Fibroblast of skin of left quadriceps (primary cell): Measurements from ENCODE around the gene FMO3.

Experiments used
- DNase-seq, 2 experiments: peaks; one replicate each; pipeline ENCODE4 v3.0.0-alpha.2; 2013; ENCODE audit warnings: low read depth in 2 of 2

The FMO3 gene

GRCh38 chr1:171116676-171117075 is 26.0 kb downstream of the FMO3 start:
- DNase-seq = no peak

DNA sequence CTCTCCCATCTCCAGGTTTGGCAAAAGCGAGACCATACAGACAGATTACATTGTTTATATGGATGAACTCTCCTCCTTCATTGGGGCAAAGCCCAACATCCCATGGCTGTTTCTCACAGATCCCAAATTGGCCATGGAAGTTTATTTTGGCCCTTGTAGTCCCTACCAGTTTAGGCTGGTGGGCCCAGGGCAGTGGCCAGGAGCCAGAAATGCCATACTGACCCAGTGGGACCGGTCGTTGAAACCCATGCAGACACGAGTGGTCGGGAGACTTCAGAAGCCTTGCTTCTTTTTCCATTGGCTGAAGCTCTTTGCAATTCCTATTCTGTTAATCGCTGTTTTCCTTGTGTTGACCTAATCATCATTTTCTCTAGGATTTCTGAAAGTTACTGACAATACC is 26.4 kb downstream of the FMO3 start:
- no peak for DNase-seq

DNA sequence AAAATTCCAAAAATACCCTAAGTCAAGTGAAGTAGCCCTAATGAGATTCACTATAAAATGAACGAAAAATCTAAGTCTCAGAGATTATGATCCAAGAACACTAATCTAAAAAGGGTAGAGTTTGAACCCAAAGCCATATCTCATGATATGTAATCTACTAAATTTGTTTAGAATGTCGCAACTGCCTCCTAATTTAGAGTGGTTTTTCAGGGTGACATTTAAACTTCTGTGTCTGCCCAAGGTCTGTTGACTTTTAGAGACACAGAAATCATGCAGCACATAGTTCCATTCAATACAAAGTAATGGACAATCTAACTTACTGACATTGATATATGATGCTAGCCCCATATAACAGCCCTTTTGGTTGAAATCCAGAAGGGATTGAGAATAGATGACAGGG is 28.9 kb downstream of the FMO3 start:
- DNase-seq = no peak

DNA sequence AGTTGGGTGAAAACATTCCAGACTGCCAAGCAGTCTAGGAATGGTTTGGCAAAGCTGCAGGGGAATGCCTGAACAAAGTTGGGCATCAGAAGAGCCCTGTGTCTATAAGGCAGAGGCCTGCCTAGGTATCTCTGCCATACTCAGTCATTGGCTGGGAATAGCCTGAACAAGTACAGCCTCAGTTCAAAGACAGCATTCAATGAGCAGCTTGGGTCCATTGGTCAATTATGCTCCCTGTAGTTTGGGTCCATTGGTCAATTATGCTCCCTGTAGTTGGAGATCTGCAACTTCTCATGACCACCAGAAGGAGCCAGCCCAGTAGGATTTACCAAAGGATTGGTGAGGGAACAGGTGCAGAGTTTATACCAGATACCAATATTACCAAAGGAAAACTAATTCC is 31.6 kb downstream of the FMO3 start:
- DNase-seq = no peak

- DNase-seq = no peak
Measured at GRCh38 chr1:171122893-171123292, 32.2 kb downstream of the FMO3 start.

- DNase-seq = no peak
Measured at GRCh38 chr1:171126504-171126903, 35.8 kb downstream of the FMO3 start.

DNA sequence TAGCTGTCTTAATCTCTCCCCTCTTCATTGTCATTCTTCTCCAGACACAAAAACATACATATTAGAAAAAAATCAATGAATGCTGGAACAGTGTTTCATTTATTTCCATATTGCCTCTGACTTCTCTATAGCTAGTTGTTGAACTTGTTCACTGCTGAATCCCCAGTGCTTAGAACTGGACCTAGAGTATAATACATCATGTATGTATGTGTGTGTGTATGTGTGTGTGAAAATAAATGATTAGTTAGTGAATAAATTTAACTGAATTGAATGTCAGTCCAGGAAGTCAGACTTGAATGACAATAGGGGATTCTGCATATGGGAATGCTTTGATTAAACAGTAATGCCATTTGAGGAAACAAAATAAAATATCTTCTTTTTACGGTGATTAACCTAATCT is 36.4 kb downstream of the FMO3 start:
- no peak for DNase-seq

GRCh38 chr1:171127501-171127900 is 36.8 kb downstream of the FMO3 start:
- peak; percentile 77 to 79 for DNase-seq

GRCh38 chr1:171128463-171128862 is 37.8 kb downstream of the FMO3 start:
- DNase-seq = no peak

- no peak for DNase-seq
Measured at GRCh38 chr1:171134204-171134923, 43.7 kb downstream of the FMO3 start.

DNA sequence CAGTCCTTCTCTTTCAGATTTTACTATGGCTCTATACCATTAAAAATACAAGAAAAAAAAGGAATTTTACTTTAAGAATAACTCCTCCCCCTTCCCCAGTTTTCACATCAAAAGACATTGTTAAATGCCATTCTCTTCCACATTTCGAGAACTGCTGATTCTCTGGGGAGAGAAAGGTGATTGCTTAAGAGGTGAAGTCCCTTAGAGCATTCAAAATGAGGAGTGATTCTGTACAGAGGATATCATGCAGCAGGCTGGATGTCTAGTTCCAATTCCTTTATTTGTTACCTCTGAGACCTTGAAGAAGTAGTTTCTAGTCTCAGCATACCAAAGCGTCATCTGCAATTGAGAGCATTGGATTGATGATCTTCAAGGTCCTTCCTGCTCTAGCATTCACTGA is 46.9 kb downstream of the FMO3 start:
- DNase-seq = no peak

- DNase-seq = peak; percentile 25 to 29
Measured at GRCh38 chr1:171138980-171139379, 48.3 kb downstream of the FMO3 start.

DNA sequence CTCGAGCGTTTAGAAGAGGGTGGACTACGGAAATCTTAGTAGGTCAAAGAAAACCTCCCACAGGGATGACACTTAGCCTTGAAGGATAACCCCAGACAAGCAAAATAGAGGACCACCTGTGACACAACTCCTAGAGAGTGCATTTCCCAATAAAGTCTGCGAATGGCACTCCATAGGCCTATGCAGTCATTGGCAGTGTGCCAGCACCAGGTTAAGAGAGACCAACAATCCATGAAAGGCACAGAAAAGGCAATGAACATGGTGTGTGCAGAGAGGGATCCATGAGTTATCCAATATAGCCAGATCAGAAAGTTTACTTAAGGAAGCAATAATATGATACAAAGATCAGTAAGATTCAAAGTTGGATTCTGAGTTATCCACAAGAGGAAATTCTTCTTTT is 49.2 kb downstream of the FMO3 start:
- DNase-seq = no peak

DNA sequence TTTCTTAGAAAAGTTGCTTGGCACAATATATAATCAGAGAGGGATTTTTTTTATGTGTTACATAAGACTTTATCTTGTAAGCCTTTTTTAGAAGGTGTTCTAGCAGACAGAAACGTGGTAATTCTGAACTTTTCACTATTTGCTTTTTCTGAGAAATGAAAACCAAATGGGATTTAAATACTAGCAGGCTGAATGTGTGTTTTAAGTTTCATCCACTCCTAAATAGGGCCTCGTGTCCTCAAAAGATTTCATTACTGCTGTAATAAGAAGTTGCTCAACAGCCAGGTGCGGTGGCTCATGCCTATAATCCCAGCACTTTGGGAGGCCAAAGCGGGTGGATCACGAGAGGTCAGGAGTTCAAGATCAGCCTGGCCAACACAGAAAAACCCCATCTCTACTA is 49.7 kb downstream of the FMO3 start:
- no peak for DNase-seq

- DNase-seq = no peak
Measured at GRCh38 chr1:171140956-171141687, 50.4 kb downstream of the FMO3 start.

DNA sequence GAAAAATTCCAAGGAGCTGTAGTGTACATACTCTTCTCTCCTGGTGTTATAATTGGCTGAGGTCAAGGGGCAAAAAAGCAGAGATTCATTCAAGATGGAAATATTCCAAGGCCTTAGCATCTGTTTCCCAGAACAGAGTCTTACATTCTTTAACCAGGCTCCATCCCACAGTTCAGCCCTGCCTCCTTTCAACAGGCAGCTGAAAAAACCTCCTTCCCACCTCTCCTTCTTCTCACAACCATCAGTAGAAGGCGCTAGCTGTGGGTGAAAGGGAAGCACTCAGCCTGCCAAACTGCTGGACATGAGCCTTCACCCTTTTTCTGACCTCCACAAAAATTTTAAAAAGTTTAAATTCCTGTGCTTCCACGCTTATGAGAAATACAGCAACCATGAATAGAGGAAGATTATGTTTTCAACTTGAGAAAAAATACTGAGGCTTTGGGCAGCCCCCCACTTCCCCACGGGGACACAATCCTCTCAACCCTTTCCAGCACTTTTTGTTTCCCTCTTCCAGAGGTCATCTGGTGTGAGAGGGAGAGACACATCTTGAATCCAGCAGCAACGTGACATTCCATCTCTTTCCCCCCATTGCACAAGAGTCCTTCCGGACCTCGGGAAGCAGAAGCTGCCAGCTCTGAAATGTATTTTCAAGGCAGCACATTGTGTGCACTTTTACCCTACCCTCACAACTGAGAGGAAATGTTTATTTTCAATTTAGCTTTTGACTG is 51.1 kb downstream of the FMO3 start:
- DNase-seq = peak; percentile 98

GRCh38 chr1:171142416-171143385 is 52.0 kb downstream of the FMO3 start:
- DNase-seq = peak; percentile 74 to 76

DNA sequence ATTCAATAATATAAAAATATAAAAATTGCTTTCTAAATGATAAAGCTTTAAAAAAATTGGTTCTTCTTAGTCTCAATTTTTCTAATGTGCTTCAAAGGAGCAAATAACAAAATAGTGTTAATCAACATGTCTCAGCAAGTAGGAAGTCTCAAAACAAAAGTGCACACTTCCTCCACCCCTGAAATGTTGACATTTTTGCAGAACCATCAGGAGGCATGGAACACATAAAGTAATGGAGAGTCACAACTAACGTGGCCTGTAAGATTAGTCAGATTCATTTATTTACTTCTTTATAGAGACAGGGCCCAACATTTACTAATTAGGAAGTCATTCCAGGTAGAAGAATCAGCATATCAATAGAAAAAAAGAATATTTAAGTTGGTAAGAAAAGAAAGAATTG is 59.5 kb downstream of the FMO3 start:
- DNase-seq = no peak

GRCh38 chr1:171152549-171152948 is 61.8 kb downstream of the FMO3 start:
- no peak for DNase-seq

DNA sequence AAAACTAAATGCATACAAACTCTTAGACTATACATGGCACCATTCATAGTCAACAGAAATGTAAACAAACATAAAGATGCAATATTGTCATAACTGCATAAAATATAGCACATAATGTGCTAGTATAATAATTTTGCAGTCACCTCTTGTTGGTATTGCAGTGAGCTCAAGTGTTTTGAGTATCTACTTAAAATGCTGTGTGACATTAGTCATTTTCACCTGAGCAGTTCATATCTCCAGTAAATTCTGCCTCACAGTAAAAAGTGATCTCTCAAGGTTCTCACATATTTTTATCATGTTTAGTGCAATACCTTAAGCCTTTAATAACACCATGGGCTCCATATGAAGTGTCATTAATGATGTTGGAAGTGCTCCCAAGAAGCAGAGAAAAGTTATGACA is 64.8 kb downstream of the FMO3 start:
- DNase-seq = no peak

- no peak for DNase-seq
Measured at GRCh38 chr1:171158096-171158495, 67.4 kb downstream of the FMO3 start.

GRCh38 chr1:171158551-171158950 is 67.8 kb downstream of the FMO3 start:
- DNase-seq = no peak
